A549 (cell line): ENCODE data around the gene PIK3R1. TPM values are rescaled to one million over a fixed set of nuclear protein-coding genes. Genes with fewer than 3 reads are reported as not detected.

ENCODE experiments used
- ATAC-seq, 2 experiments: fragments of 200-7000 bp in 1 of 2; fragments of >200 bp in 1 of 2; cut with Nextera tagmentation in 1 of 2; cut with Tn5 transposase in 1 of 2; 3 replicates each; pipeline versions ENCODE4 v1.8.0 to v1.9.1; 2018 to 2020; ENCODE audit warnings: mild to moderate bottlenecking in 1 of 2, moderate library complexity in 1 of 2
- CTCF ChIA-PET: fragments of 300-600 bp; sonication (Branson Sonifier 250); formaldehyde crosslinking; extraction: SDS; loops from one replicate; lab custom pipeline; 2021; ENCODE audit warnings: antibody characterized with exemption, inconsistent platforms; lab: Yijun Ruan, JAX
- POLR2A ChIA-PET: fragments of 350-600 bp; formaldehyde crosslinking; extraction: SDS; loops from one replicate; lab custom pipeline; 2021; ENCODE audit warnings: antibody characterized with exemption, inconsistent platforms; lab: Yijun Ruan, JAX
- DNase-seq, 2 experiments: peaks; one replicate each; pipeline versions ENCODE4 v3.0.0 to v3.0.0-alpha.2; 2011 to 2016; ENCODE audit warnings: low read depth in 1 of 2, low spot score in 1 of 2
- FAIRE-seq: peaks from 2 replicates; lab custom pipeline; 2011; peaks lifted over from hg19 to GRCh38; lab: Jason Lieb, UNC
- H3K27ac ChIP-seq, 2 experiments: fragments of >200 bp; sonication (Bioruptor Twin); formaldehyde crosslinking; 3 replicates each; pipeline ENCODE4 v1.5.1; 2016 to 2017
- H3K4me1 ChIP-seq: fragments of >200 bp; sonication (Bioruptor Twin); formaldehyde crosslinking; 3 replicates; pipeline ENCODE4 v1.6.1; 2016
- H3K4me2 ChIP-seq: fragments of >200 bp; sonication (Bioruptor Twin); formaldehyde crosslinking; 3 replicates; pipeline ENCODE4 v1.6.1; 2016
- H3K4me3 ChIP-seq: fragments of >200 bp; sonication (Bioruptor Twin); formaldehyde crosslinking; 3 replicates; pipeline ENCODE4 v1.5.1; 2016
- H3K9me3 ChIP-seq: fragments of >200 bp; sonication (Bioruptor Twin); formaldehyde crosslinking; 3 replicates; pipeline ENCODE4 v1.6.1; 2016
- CTCF ChIP-seq: fragments of >200 bp; sonication (Bioruptor Twin); formaldehyde crosslinking; IDR thresholded peaks from 3 replicates; pipeline ENCODE4 v1.5.1; 2016
- FOXS1 ChIP-seq: fragments of 250-450 bp; sonication (Bioruptor Pico); IDR thresholded peaks from 2 replicates; pipeline ENCODE4 v1.5.0; 2020; ENCODE audit warnings: mild to moderate bottlenecking, moderate library complexity
- GATA3 ChIP-seq: IDR thresholded peaks from 2 replicates; pipeline ENCODE4 v1.6.1; 2012; ENCODE audit warnings: borderline replicate concordance
- HES2 ChIP-seq: fragments of >200 bp; sonication (Bioruptor Twin); formaldehyde crosslinking; IDR thresholded peaks from 2 replicates; pipeline ENCODE4 v1.6.1; 2016
- HEYL ChIP-seq: fragments of 250-450 bp; sonication (Bioruptor Pico); IDR thresholded peaks from 2 replicates; pipeline ENCODE4 v1.8.0; 2021; ENCODE audit warnings: mild to moderate bottlenecking, moderate library complexity
- HOXA7 ChIP-seq: fragments of 250-450 bp; sonication (Bioruptor Pico); IDR thresholded peaks from 2 replicates; pipeline ENCODE4 v1.5.0; 2020; ENCODE audit warnings: mild to moderate bottlenecking, moderate library complexity
- MAFK ChIP-seq: fragments of 450-650 bp; IDR thresholded peaks from 2 replicates; pipeline ENCODE4 v1.6.1; 2014; ENCODE audit not compliant: partially characterized antibody
- MAZ ChIP-seq: fragments of 150-350 bp; IDR thresholded peaks from 2 replicates; pipeline ENCODE4 v1.6.1; 2014; ENCODE audit warnings: antibody characterized with exemption, low read depth, low read length, borderline replicate concordance
- MYC ChIP-seq: IDR thresholded peaks from 2 replicates; pipeline ENCODE4 v1.6.1; 2012; ENCODE audit warnings: mild to moderate bottlenecking, inconsistent platforms, low read length, improper control_type of control experiment, borderline replicate concordance
- POLR2A ChIP-seq: IDR thresholded peaks from 2 replicates; pipeline ENCODE4 v1.6.1; 2012; ENCODE audit warnings: mild to moderate bottlenecking, low read length
- WGBS: methylation state at CpG from one replicate; pipeline ENCODE4 v1.1.6; 2017; ENCODE audit errors: missing lambda C conversion rate; 5-methylcytosine and 5-hydroxymethylcytosine counted together
- polyA plus RNA-seq, 4 experiments: library from polyadenylated mRNA; depleted of rRNA in 3 of 4; stranded (reverse); fragments of >200 nt; fragmentation: RNase III in 1 of 4; extraction: RNeasy Plus Mini Kit Qiagen cat#74134 plus additional on column Dnase treatment in 1 of 4; gene quantifications; 2 replicates in 3 of 4; 3 replicates in 1 of 4; pipeline ENCODE4 v1.2.3, GENCODE V29; 2011 to 2017
- TF ChIP-seq, protein P1 (sequence below): IDR thresholded peaks from 2 replicates; pipeline ENCODE4 v1.6.1; 2012
- TF ChIP-seq, protein P2 (sequence below): fragments of 250-450 bp; sonication (Bioruptor Pico); IDR thresholded peaks from 2 replicates; pipeline ENCODE4 v1.5.0; 2021; ENCODE audit warnings: mild to moderate bottlenecking, moderate library complexity, borderline replicate concordance

The PIK3R1 gene
- polyA plus RNA-seq, 2 of the 4 experiments (the other 2 are of a cell fraction), result 5.5 to 5.7 TPM

DNA sequence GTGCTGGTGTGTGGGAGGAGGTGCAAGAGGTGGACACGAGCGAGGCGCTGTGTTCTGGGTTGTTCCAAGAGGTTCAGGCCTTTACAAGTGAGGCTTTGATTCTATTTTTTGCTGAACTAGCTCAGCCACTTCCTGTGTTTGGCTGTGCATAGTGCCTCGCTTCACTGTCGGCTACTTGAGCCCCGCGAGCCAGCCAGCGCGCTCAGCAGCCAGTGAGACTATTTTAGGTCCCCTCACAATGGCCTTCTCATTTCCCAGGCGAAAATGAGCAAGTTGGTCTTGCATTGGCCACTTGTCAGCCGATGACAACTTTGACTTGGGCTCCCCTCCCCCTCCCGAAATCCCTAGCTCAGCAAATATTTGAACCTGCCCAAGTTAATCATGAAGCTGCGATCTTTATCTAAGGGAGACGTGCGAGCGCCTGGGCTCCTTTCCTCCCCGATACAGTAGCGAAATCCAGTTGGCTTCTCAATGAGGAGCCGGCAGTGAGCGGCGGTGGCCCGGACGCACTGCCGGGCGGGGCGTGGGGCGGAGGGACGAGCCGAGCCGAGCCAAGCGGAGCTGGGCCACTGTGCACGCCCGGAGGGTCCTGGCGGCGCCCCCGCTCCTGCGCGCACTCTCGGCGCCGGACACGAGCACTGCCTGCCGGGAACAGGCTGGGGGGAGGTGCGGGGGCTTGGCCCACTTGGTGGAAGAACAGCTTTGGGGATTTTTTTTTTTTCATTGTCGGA, 72.6 kb downstream of the PIK3R1 start:
- ChIA-PET POLR2A (interaction anchor here (0.7 kb wide), 1 partner anchor 351 kb away, joined by 3 read pairs; no protein-coding TSS in a partner anchor), CTCF (interaction anchor here (0.5 to 3.3 kb wide), 14 partner anchors 12 to 720 kb away, joined by 3 to 30 read pairs (median 6); no protein-coding TSS in a partner anchor)
- peak overlapping the region; percentile 98 for H3K4me2 ChIP-seq
- FAIRE-seq (no peak), DNase-seq (peak; percentile 32 to 34), ATAC-seq (peak; percentile 86)
- 37% methylated on average over 24 of the region's 45 CpGs for WGBS
- TF ChIP-seq HES2 (no peak), FOXS1 (CRISPR knock-in tag) (no peak), CTCF (no peak), POLR2A (peak; percentile 25; the same call in 1 of the 2 replicates), GATA3 (peak; percentile 50; the same call in 1 of the 2 replicates), MAFK (peak; percentile 99), HEYL (CRISPR knock-in tag) (no peak)
- TF ChIP-seq, all 56 proteins: peak for 3
- Histone ChIP-seq H3K4me1 (peaks cover 56% of the 10 kb centered on the region), H3K4me3 (peak overlapping the region; percentile 62), H3K27ac (peak overlapping the region; percentile 79 to 86), H3K9me3 (no peaks in the 10 kb centered on the region)

DNA sequence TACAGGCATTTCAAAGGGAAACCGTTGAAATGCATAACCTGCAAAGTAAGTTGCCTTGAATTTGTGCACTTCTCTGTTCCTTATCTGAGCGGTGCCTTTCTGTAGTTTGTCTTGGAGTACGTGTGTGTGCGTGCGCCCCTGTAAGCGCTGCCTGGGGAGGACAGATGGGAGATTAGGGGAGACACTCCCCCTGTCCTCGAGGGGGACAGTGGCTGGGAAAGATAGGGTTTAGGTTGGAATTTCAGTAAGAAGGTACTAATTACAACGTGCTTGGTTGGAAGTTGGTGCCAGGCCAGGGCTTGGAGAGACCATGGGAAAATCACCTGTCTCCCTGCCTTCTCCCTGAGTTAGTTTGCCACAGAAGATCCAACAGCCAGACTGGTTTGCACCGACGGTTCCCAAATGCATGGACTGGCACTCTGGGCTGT, 73.2 kb downstream of the PIK3R1 start:
- peaks cover 56% of the 10 kb centered on the region for H3K4me1 ChIP-seq
- CTCF ChIA-PET, result interaction anchor here (0.5 to 3.3 kb wide), 9 partner anchors 12 to 720 kb away, joined by 3 to 30 read pairs (median 4); no protein-coding TSS in a partner anchor
- ATAC-seq, result peak; percentile 27 to 65; a peak in 4 of 6 replicates
- peak overlapping the region; percentile 98 for H3K4me2 ChIP-seq
- peak overlapping the region; percentile 79 to 86 for H3K27ac ChIP-seq
- no peaks in the 10 kb centered on the region for H3K9me3 ChIP-seq
- 11% methylated on average over 10 of the region's 10 CpGs for WGBS
- TF ChIP-seq HOXA7 (CRISPR knock-in tag), result no peak
- TF ChIP-seq, protein P1, sequence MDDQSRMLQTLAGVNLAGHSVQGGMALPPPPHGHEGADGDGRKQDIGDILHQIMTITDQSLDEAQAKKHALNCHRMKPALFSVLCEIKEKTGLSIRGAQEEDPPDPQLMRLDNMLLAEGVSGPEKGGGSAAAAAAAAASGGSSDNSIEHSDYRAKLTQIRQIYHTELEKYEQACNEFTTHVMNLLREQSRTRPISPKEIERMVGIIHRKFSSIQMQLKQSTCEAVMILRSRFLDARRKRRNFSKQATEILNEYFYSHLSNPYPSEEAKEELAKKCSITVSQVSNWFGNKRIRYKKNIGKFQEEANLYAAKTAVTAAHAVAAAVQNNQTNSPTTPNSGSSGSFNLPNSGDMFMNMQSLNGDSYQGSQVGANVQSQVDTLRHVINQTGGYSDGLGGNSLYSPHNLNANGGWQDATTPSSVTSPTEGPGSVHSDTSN, result no peak
- TF ChIP-seq, protein P2, sequence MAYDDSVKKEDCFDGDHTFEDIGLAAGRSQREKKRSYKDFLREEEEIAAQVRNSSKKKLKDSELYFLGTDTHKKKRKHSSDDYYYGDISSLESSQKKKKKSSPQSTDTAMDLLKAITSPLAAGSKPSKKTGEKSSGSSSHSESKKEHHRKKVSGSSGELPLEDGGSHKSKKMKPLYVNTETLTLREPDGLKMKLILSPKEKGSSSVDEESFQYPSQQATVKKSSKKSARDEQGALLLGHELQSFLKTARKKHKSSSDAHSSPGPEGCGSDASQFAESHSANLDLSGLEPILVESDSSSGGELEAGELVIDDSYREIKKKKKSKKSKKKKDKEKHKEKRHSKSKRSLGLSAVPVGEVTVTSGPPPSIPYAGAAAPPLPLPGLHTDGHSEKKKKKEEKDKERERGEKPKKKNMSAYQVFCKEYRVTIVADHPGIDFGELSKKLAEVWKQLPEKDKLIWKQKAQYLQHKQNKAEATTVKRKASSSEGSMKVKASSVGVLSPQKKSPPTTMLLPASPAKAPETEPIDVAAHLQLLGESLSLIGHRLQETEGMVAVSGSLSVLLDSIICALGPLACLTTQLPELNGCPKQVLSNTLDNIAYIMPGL (CRISPR knock-in tag), result no peak
- TF ChIP-seq MAZ, result no peak
- TF ChIP-seq FOXS1 (CRISPR knock-in tag), result no peak
- no peak for TF ChIP-seq GATA3
- TF ChIP-seq, all 56 proteins: peak for 0
- peak overlapping the region; percentile 62 for H3K4me3 ChIP-seq
- FAIRE-seq, result no peak
- DNase-seq, result no peak
- POLR2A ChIA-PET, result interaction anchor here (0.7 kb wide), 1 partner anchor 351 kb away, joined by 3 read pairs; no protein-coding TSS in a partner anchor

DNA sequence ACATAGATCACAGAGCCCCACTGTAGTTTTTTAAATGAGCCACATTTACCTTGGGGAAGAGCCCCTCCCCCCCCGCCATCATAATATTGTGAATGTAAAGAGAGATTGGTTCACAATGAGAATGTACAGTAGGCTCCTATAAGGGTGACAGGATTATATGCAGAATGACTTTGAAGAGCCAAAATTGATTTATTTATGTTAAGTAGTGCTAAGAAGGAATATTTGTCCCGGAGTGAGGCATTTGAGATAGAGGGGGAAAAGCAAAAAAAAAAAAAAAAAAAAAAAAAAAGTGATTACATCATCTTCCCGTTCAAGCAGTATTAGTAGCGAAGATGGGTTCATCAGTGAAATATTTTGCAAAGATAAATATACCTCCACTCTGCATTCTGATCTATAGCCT, 73.9 kb downstream of the PIK3R1 start:
- FAIRE-seq (no peak), ATAC-seq (no peak), DNase-seq (no peak)
- ChIA-PET POLR2A (no interaction called here), CTCF (interaction anchor here (0.6 to 1.6 kb wide), 2 partner anchors 11 to 511 kb away, joined by 3 to 6 read pairs; no protein-coding TSS in a partner anchor)
- peak overlapping the region; percentile 98 for H3K4me2 ChIP-seq
- 85% methylated on average over 4 of the region's 4 CpGs for WGBS
- TF ChIP-seq MYC (no peak), HOXA7 (CRISPR knock-in tag) (no peak), MAZ (no peak)
- H3K9me3 ChIP-seq, result no peaks in the 10 kb centered on the region
- peaks cover 56% of the 10 kb centered on the region for H3K4me1 ChIP-seq
- peak overlapping the region; percentile 62 for H3K4me3 ChIP-seq
- H3K27ac ChIP-seq, result peak overlapping the region; percentile 79 to 86; a peak in 5 of 6 replicates
